Esophagus muscularis mucosa (tissue), 4 donors: ENCODE results near the gene FAM13A. TPM values are rescaled to one million over a fixed set of nuclear protein-coding genes. Genes with fewer than 3 reads are reported as not detected.

ENCODE experiments used
- DNase-seq: peaks from one replicate; pipeline ENCODE4 v3.0.0-alpha.2; 2017; ENCODE audit errors: extremely low spot score
- H3K27ac ChIP-seq, 4 donors: fragments of 200-600 bp; sonication (generic); replicated peaks in 1 of 4; 1 replicate in 3 of 4; 2 replicates in 1 of 4; pipeline ENCODE4 v1.5.1; 2016 to 2019; ENCODE audit warnings: mild to moderate bottlenecking in 1 of 4
- H3K27me3 ChIP-seq, 4 donors: fragments of 200-600 bp; sonication (generic); one replicate each; pipeline versions ENCODE4 v1.5.1 to v1.6.0; 2016 to 2019
- H3K36me3 ChIP-seq, 4 donors: fragments of 200-600 bp; sonication (generic); one replicate each; pipeline ENCODE4 v1.5.1; 2016 to 2019
- H3K4me1 ChIP-seq, 4 donors: fragments of 200-600 bp; sonication (generic); one replicate each; pipeline ENCODE4 v1.5.1; 2016 to 2019
- H3K4me3 ChIP-seq, 4 donors: fragments of 200-600 bp; sonication (generic); 1 replicate in 2 of 4; 2 replicates in 2 of 4; pipeline ENCODE4 v1.5.1; 2016 to 2019; ENCODE audit warnings: mild to moderate bottlenecking in 4 of 4, moderate library complexity in 1 of 4
- H3K9me3 ChIP-seq, 4 donors: fragments of 200-600 bp; sonication (generic); 1 replicate in 3 of 4; 2 replicates in 1 of 4; pipeline ENCODE4 v1.5.1; 2016 to 2019
- CTCF ChIP-seq, 3 experiments: fragments of 200-600 bp in 2 of 3; fragments of 450-650 bp in 1 of 3; sonication (generic) in 2 of 3; IDR thresholded peaks; one replicate each; pipeline ENCODE4 v1.5.1; 2017 to 2019; ENCODE audit warnings: antibody characterized with exemption in 3 of 3, mild to moderate bottlenecking in 2 of 3, moderate library complexity in 1 of 3
- EP300 ChIP-seq: sonication (generic); formaldehyde crosslinking; IDR thresholded peaks from one replicate; pipeline ENCODE4 v1.6.1; 2017; ENCODE audit warnings: antibody characterized with exemption
- POLR2A ChIP-seq: fragments of 450-650 bp; IDR thresholded peaks from one replicate; pipeline ENCODE4 v1.6.1; 2017; ENCODE audit warnings: antibody characterized with exemption, moderate library complexity, mild to moderate bottlenecking, low read depth
- POLR2AphosphoS5 ChIP-seq, 2 donors: sonication (generic); formaldehyde crosslinking; IDR thresholded peaks; one replicate each; pipeline ENCODE4 v1.6.1; 2017; ENCODE audit warnings: antibody characterized with exemption in 2 of 2
- WGBS: methylation state at CpG from one replicate; pipeline ENCODE4 v1.1.5; 2018; 5-methylcytosine and 5-hydroxymethylcytosine counted together
- intact Hi-C: fragments of 100-400 bp; cut with DNase I; formaldehyde crosslinking; loops from one replicate; pipeline ENCODE4 v1.15.1; 2023
- total RNA-seq, 4 donors: library from RNA; depleted of rRNA; stranded (reverse); fragments of >200 nt; gene quantifications; one replicate each; pipeline versions ENCODE4 v1.1.0 to v1.2.1, GENCODE V29; 2016

FAM13A gene
- total RNA-seq, 4 donors from 2014 or later: 22.4 to 27.2 (median 26.0) TPM

- Histone ChIP-seq H3K36me3 (no peaks in the 10 kb centered on the region), H3K9me3 (no peaks in the 10 kb centered on the region), H3K4me1 (no peaks in the 10 kb centered on the region), H3K27ac (no peak overlapping the region), H3K27me3 (no peaks in the 10 kb centered on the region), H3K4me3 (no peak overlapping the region)
- WGBS: 87% methylated on average over 1 of the region's 1 CpG
- no peak for TF ChIP-seq POLR2A
- TF ChIP-seq EP300: no peak
- no peak for TF ChIP-seq POLR2AphosphoS5 (IDR thresholded peaks at IDR 0.05)
- no peak for TF ChIP-seq CTCF (IDR thresholded peaks at IDR 0.05)
- DNase-seq: no peak
- intact Hi-C loops: no loop called here
These were observed 87.2 kb downstream of the FAM13A start for GRCh38 chr4:88969746-88970145.

DNA sequence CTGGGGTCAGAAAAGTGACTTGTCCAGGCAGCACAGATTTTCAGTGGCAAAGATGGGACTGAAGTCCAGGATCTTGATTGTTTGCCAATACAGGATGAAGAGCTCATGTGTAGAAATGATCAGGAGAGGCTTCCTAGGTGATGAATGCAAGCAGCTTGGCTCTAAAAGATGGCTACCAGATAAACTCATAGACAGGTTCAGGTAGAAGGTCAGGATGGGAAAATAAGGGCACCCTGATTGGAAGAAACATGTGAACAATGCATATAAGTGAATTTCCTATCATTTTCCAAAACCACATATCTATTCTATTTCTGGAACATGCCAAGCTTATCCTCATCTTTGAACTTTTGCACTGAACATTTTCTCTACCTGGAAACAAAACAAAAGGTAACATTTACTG, 87.7 kb downstream of the FAM13A start:
- no peak for DNase-seq
- TF ChIP-seq CTCF (IDR thresholded peaks at IDR 0.05) (no peak), EP300 (no peak), POLR2AphosphoS5 (IDR thresholded peaks at IDR 0.05) (no peak), POLR2A (no peak)
- Histone ChIP-seq H3K4me3 (no peak overlapping the region), H3K27ac (no peak overlapping the region), H3K9me3 (no peaks in the 10 kb centered on the region), H3K4me1 (no peaks in the 10 kb centered on the region), H3K36me3 (no peaks in the 10 kb centered on the region), H3K27me3 (no peaks in the 10 kb centered on the region)
- intact Hi-C loops: no loop called here

DNA sequence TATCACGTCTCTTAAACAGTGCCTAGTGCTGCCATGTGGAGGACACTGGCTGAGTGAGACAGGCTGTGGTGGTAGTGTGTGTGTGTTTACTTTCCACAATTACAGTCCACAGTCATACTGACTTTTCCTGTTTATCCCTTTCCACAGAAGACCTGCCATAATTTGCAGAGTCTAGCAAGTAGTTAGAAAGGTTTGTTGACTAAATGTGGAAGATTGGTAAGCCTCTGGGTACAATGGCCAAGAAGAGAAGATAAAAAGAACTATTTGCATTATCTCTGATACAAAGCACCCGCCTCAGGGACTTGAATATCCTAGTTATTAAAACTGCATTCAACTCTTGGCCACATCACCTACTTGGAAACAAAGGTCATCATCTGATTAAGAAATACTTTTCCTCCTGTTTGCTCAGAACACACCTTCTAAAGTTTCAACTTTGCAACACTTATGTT, 89.1 kb downstream of the FAM13A start:
- Histone ChIP-seq H3K27ac (no peak overlapping the region), H3K4me1 (no peaks in the 10 kb centered on the region), H3K27me3 (no peaks in the 10 kb centered on the region), H3K36me3 (no peaks in the 10 kb centered on the region), H3K4me3 (no peak overlapping the region), H3K9me3 (no peaks in the 10 kb centered on the region)
- WGBS: 93% methylated on average over 2 of the region's 2 CpGs
- no peak for TF ChIP-seq CTCF (IDR thresholded peaks at IDR 0.05)
- TF ChIP-seq POLR2AphosphoS5 (IDR thresholded peaks at IDR 0.05): no peak
- no peak for TF ChIP-seq EP300
- no peak for TF ChIP-seq POLR2A
- DNase-seq: no peak
- intact Hi-C loops: no loop called here

- Histone ChIP-seq H3K4me1 (no peaks in the 10 kb centered on the region), H3K36me3 (no peaks in the 10 kb centered on the region), H3K4me3 (no peak overlapping the region), H3K27ac (no peak overlapping the region), H3K27me3 (no peaks in the 10 kb centered on the region), H3K9me3 (no peaks in the 10 kb centered on the region)
- intact Hi-C loops: no loop called here
- no peak for DNase-seq
- 100% methylated on average over 2 of the region's 2 CpGs for WGBS
- TF ChIP-seq CTCF (IDR thresholded peaks at IDR 0.05): no peak
- no peak for TF ChIP-seq POLR2A
- no peak for TF ChIP-seq EP300
- no peak for TF ChIP-seq POLR2AphosphoS5 (IDR thresholded peaks at IDR 0.05)
These were observed 91.9 kb downstream of the FAM13A start for GRCh38 chr4:88965053-88965452.

- DNase-seq: no peak
- Histone ChIP-seq H3K36me3 (no peaks in the 10 kb centered on the region), H3K4me3 (no peak overlapping the region), H3K4me1 (peaks cover 0 to 4% (median 0%) of the 10 kb centered on the region in 4 donors), H3K27me3 (no peaks in the 10 kb centered on the region), H3K9me3 (no peaks in the 10 kb centered on the region), H3K27ac (no peak overlapping the region)
- TF ChIP-seq CTCF (IDR thresholded peaks at IDR 0.05): no peak
- TF ChIP-seq POLR2AphosphoS5 (IDR thresholded peaks at IDR 0.05): no peak
- no peak for TF ChIP-seq EP300
- no peak for TF ChIP-seq POLR2A
- intact Hi-C loops: no loop called here
- 88% methylated on average over 4 of the region's 4 CpGs for WGBS
These were observed 92.5 kb downstream of the FAM13A start for GRCh38 chr4:88964450-88964849.
